Choroid plexus epithelial cell (primary cell): ENCODE measurements around the gene CCBE1.
"Not testable (repeated sequence)": the region's sequence is repeated elsewhere in the genome, so short reads cannot be mapped to it uniquely, and the experiment has no call there.

Experiments used
- DNase-seq: peaks from one replicate; pipeline ENCODE4 v3.0.0-alpha.2; 2010; ENCODE audit warnings: low read depth
- H3K4me3 ChIP-seq: 2 replicates; pipeline ENCODE4 v1.5.1; 2011; ENCODE audit warnings: low read depth, mild to moderate bottlenecking, control low read depth, low read length, moderate library complexity
- TF ChIP-seq, protein P1 (sequence below): conservative IDR thresholded peaks from 2 replicates; pipeline ENCODE4 v1.5.1; 2011; ENCODE audit warnings: low read depth, mild to moderate bottlenecking, control low read depth, inconsistent platforms, low read length, moderate library complexity

CCBE1 gene

DNA sequence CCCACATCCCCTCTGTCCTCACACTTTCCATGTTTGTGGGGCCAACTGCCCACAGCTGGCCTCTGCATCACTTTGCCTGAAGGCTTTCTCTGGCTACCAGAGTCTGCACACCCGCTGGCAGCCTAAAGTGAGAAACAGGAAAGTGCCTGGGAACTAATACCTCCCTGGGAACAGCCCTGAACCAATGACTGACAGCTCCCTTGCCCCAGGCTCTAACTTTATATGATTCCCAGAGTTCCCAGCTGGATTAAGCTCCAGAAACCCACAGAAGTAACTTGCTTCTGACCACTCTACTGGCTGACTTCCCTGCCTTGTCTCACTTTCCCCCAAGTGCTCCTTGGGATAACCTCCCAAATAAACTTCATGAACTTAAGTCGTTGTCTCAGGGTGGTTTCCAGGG, 178.5 kb downstream of the CCBE1 start:
- no peak overlapping the region for H3K4me3 ChIP-seq
- no peak for DNase-seq
- TF ChIP-seq, protein P1, sequence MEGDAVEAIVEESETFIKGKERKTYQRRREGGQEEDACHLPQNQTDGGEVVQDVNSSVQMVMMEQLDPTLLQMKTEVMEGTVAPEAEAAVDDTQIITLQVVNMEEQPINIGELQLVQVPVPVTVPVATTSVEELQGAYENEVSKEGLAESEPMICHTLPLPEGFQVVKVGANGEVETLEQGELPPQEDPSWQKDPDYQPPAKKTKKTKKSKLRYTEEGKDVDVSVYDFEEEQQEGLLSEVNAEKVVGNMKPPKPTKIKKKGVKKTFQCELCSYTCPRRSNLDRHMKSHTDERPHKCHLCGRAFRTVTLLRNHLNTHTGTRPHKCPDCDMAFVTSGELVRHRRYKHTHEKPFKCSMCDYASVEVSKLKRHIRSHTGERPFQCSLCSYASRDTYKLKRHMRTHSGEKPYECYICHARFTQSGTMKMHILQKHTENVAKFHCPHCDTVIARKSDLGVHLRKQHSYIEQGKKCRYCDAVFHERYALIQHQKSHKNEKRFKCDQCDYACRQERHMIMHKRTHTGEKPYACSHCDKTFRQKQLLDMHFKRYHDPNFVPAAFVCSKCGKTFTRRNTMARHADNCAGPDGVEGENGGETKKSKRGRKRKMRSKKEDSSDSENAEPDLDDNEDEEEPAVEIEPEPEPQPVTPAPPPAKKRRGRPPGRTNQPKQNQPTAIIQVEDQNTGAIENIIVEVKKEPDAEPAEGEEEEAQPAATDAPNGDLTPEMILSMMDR: no peak

DNA sequence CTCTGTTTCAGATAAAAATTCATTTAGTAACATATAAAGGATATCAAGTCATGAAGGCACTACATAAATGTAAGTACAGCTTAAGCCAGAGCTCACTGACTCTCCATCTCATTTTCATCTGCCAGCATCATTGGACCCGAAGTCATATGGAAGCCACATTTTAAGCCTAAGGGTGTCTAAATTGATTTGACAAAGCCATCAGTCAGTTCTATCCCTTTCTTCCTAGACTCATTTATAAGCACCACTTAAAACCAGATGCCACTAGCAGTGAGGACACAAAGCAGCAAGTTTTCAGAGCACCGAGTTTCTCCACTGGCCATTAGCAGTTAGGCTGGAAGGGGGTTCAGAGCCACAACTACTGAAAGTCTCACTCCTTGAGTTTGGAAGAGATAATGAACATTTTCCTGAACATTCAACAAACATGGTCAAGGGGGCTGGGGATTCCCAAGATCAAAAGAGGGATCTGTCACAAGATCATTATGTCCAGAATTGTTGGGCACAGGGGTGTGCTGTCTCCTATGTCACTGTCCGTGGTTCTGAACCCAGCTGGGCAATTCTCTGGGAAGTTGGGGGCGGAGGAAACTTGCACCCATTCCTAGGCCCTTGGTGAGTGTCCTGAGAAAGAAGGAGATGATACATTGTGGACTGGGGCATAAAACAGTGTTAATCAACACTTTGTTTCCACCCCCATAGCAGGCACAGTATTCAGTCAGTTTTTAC, 179.6 kb downstream of the CCBE1 start:
- DNase-seq: peak; percentile 37
- TF ChIP-seq, protein P1: no peak
- no peak overlapping the region for H3K4me3 ChIP-seq

DNA sequence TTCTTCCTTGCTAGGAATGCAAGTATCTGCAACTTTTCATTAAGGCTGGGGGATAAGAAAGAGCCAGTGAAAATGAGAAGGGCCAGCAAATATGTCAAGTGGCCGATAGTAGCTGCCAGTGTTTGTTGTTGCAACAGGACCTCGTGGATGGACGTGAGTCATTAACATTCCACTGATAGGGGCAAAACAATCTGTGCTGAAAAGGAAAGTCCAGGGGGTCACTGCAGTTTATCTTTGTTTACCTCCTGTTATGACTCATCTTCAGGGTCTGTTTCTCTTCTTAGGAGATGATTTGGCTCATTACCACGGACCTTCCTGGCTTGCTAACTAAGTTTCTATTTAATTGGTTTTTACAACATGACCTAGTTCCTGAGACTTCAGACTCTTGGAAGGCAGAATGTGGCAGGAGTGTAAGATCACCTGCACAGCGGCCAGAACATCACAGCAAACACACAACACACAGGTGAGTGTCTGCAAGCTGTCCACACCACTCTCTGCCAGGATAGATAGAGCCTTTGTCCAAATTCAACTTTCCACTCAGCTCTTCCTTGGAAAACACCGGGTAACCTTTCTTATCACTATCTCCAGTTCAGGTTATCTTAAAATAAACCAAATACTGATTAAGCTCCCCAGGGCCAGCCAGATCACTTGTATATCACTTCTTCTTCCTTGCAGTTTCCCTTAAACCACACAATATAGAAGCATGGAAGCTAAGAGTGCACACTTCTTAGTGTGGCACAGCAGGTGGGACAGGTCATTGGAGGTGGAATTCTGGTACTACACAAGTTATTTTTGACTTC, 180.7 kb downstream of the CCBE1 start:
- peak; percentile 88 for DNase-seq
- TF ChIP-seq, protein P1: no peak
- H3K4me3 ChIP-seq: no peak overlapping the region

DNA sequence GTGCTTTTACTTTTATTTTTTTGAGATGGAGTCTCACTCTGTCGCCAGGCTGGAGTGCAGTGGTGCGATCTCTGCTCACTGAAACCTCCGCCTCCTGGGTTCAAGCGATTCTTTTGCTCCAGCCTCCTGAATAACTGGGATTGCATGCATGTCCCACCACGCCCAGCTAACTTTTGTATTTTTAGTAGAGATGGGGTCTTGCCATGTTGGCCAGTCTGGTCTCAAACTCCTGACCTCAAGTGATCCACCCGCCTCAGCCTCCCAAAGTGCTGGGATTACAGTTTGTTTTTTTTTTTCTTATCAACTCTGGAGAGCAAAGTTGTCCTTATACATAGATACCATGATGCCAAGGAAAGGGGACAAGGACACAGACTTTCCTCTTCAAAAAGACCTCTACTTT, 181.3 kb downstream of the CCBE1 start:
- H3K4me3 ChIP-seq, DNase-seq: not testable (repeated sequence)

DNA sequence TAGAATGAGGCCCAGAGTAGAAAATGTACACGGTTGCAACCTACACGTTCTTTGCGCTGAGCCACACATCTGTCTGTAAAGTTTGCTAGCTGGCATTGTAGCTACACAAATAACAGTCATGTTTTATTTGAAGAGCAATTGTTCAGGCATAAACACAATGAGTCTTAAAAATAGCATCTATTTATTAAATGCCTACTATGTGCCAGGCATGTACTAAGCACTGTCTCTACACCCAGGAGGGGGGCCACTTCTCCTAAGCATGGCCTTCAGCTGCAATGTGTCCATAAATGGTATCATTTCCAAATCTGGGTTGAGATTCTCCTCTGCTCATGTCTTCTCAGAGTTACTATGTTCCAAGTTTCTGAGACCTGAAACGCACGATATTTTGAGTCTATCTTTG, 182.1 kb downstream of the CCBE1 start:
- peak; percentile 10 for DNase-seq
- no peak overlapping the region for H3K4me3 ChIP-seq

GRCh38 chr18:59514203-59514602, 183.0 kb downstream of the CCBE1 start:
- TF ChIP-seq, protein P1: no peak
- peak; percentile 39 for DNase-seq
- no peak overlapping the region for H3K4me3 ChIP-seq

More for the DNA sequence above, 182.1 kb downstream of the CCBE1 start:
- TF ChIP-seq, protein P1: no peak

GRCh38 chr18:59512025-59512755, 185.0 kb downstream of the CCBE1 start:
- H3K4me3 ChIP-seq: no peak overlapping the region
- TF ChIP-seq, protein P1: no peak
- no peak for DNase-seq
